OCI-LY3 (cell line): Measurements from ENCODE around the gene NUCKS1.

Source experiments
- EZH2phosphoT487 ChIP-seq: fragments of 200-600 bp; shearing (Covaris generic); IDR thresholded peaks from 2 replicates; pipeline ENCODE4 v1.6.1; 2018; ENCODE audit warnings: antibody characterized with exemption, mixed run types, low read depth
- TF ChIP-seq, protein P1 (sequence below): fragments of 200-600, 300-600 bp; sonication (generic); IDR thresholded peaks from 2 replicates; pipeline ENCODE4 v1.5.1; 2014; ENCODE audit warnings: antibody characterized with exemption, low read length, low read depth

DNA sequence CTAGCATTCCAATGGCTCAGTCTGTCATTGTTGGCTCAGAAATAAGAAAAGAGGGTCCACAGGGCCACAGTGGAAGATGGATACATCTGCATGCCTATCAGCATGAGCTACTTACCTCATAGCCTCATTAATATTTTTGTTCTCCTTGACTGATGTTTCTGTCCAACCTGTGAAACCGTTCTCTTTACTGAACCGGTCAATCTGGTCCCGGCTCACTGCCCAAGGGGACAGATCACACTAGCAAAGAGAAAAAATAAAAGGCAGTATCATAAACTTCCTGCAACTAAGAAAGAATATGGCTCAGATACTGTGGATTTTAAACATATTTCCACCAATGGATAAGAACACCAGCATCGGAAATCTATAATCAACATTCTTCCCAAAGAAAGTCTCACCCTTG lies 20.6 kb upstream of the NUCKS1 start:
- TF ChIP-seq, protein P1, sequence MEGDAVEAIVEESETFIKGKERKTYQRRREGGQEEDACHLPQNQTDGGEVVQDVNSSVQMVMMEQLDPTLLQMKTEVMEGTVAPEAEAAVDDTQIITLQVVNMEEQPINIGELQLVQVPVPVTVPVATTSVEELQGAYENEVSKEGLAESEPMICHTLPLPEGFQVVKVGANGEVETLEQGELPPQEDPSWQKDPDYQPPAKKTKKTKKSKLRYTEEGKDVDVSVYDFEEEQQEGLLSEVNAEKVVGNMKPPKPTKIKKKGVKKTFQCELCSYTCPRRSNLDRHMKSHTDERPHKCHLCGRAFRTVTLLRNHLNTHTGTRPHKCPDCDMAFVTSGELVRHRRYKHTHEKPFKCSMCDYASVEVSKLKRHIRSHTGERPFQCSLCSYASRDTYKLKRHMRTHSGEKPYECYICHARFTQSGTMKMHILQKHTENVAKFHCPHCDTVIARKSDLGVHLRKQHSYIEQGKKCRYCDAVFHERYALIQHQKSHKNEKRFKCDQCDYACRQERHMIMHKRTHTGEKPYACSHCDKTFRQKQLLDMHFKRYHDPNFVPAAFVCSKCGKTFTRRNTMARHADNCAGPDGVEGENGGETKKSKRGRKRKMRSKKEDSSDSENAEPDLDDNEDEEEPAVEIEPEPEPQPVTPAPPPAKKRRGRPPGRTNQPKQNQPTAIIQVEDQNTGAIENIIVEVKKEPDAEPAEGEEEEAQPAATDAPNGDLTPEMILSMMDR = no peak
- no peak for TF ChIP-seq EZH2phosphoT487
